Astrocyte of the cerebellum (primary cell): ENCODE data around the gene OTOP3.
A peak's percentile ranks its signal among the peaks of the same experiment; 100 is the strongest.

Experiments
- DNase-seq: peaks from one replicate; pipeline ENCODE4 v3.0.0-alpha.2; 2011; ENCODE audit warnings: low read depth
- H3K4me3 ChIP-seq: 2 replicates; pipeline ENCODE4 v1.5.1; 2011; ENCODE audit warnings: mild to moderate bottlenecking, low read depth, low read length, moderate library complexity
- CTCF ChIP-seq: IDR thresholded peaks from 2 replicates; pipeline ENCODE4 v1.5.1; 2012; ENCODE audit warnings: low read length, low read depth, moderate library complexity, mild to moderate bottlenecking; ENCODE audit errors: missing control alignments
- in situ Hi-C: cut with HindIII; loops from 2 replicates; pipeline ENCODE4 v1.10.0; 2017; ENCODE audit warnings: low sequenced_read_pairs

The OTOP3 gene

GRCh38 chr17:74918906-74919305 lies 16.8 kb upstream of the OTOP3 start:
- in situ Hi-C loops: no loop called here
- H3K4me3 ChIP-seq: no peak overlapping the region
- no peak for TF ChIP-seq CTCF
- no peak for DNase-seq

GRCh38 chr17:74919440-74920305 lies 16.0 kb upstream of the OTOP3 start:
- DNase-seq: no peak

GRCh38 chr17:74920306-74920620 lies 15.4 kb upstream of the OTOP3 start:
- no peak for TF ChIP-seq CTCF
- H3K4me3 ChIP-seq: no peak overlapping the region
- no peak for DNase-seq
- in situ Hi-C loops: no loop called here

More at GRCh38 chr17:74919440-74920305, 16.0 kb upstream of the OTOP3 start:
- in situ Hi-C loops: no loop called here
- peak; percentile 13 for TF ChIP-seq CTCF
- no peak overlapping the region for H3K4me3 ChIP-seq

GRCh38 chr17:74920642-74921025 lies 15.1 kb upstream of the OTOP3 start:
- no peak for DNase-seq
- no peak for TF ChIP-seq CTCF
- in situ Hi-C loops: no loop called here
- H3K4me3 ChIP-seq: no peak overlapping the region

- in situ Hi-C loops: no loop called here
- no peak for TF ChIP-seq CTCF
- H3K4me3 ChIP-seq: no peak overlapping the region
- DNase-seq: no peak
Measured at GRCh38 chr17:74921026-74921681, 14.5 kb upstream of the OTOP3 start.

- H3K4me3 ChIP-seq: no peak overlapping the region
- in situ Hi-C loops: no loop called here
- no peak for DNase-seq
- no peak for TF ChIP-seq CTCF
Measured at GRCh38 chr17:74921769-74922168, 13.9 kb upstream of the OTOP3 start.
